Choroid plexus epithelial cell (primary cell): ENCODE data around the gene CIDEB.
"Not testable (repeated sequence)": the region's sequence is repeated elsewhere in the genome, so short reads cannot be mapped to it uniquely, and the experiment has no call there.

Experiments
- DNase-seq: peaks from one replicate; pipeline ENCODE4 v3.0.0-alpha.2; 2010; ENCODE audit warnings: low read depth
- H3K4me3 ChIP-seq: 2 replicates; pipeline ENCODE4 v1.5.1; 2011; ENCODE audit warnings: low read depth, mild to moderate bottlenecking, control low read depth, low read length, moderate library complexity
- TF ChIP-seq, protein P1 (sequence below): conservative IDR thresholded peaks from 2 replicates; pipeline ENCODE4 v1.5.1; 2011; ENCODE audit warnings: low read depth, mild to moderate bottlenecking, control low read depth, inconsistent platforms, low read length, moderate library complexity

Gene CIDEB

DNA sequence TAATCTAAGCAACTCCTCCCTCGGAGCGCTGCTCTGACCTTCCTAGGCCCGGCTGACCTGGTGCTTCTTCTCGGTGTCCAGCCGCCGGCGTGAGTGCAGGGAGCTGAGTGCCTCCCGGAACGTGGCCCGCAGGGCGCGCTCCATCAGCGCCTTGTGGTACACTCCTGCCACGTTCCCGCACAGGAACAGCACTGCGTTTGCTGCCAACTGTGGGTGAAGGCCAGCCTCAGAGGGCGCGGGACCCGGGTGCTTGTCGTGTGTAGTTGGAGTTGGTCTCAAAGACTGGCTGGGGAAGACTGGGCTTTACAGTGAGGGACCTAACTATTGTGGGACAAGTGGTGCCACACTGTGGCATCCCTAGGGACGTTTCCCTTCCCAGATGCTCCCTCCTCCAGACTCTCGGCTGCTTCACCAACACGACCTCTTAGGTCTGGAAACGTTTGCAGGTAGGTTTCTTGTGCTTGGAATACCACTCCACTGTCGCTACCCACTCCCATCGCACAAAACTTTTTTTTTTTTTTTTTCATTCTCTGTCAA lies 24.0 kb upstream of the CIDEB start:
- TF ChIP-seq, protein P1, sequence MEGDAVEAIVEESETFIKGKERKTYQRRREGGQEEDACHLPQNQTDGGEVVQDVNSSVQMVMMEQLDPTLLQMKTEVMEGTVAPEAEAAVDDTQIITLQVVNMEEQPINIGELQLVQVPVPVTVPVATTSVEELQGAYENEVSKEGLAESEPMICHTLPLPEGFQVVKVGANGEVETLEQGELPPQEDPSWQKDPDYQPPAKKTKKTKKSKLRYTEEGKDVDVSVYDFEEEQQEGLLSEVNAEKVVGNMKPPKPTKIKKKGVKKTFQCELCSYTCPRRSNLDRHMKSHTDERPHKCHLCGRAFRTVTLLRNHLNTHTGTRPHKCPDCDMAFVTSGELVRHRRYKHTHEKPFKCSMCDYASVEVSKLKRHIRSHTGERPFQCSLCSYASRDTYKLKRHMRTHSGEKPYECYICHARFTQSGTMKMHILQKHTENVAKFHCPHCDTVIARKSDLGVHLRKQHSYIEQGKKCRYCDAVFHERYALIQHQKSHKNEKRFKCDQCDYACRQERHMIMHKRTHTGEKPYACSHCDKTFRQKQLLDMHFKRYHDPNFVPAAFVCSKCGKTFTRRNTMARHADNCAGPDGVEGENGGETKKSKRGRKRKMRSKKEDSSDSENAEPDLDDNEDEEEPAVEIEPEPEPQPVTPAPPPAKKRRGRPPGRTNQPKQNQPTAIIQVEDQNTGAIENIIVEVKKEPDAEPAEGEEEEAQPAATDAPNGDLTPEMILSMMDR: no peak
- no peak overlapping the region for H3K4me3 ChIP-seq
- DNase-seq: no peak

DNA sequence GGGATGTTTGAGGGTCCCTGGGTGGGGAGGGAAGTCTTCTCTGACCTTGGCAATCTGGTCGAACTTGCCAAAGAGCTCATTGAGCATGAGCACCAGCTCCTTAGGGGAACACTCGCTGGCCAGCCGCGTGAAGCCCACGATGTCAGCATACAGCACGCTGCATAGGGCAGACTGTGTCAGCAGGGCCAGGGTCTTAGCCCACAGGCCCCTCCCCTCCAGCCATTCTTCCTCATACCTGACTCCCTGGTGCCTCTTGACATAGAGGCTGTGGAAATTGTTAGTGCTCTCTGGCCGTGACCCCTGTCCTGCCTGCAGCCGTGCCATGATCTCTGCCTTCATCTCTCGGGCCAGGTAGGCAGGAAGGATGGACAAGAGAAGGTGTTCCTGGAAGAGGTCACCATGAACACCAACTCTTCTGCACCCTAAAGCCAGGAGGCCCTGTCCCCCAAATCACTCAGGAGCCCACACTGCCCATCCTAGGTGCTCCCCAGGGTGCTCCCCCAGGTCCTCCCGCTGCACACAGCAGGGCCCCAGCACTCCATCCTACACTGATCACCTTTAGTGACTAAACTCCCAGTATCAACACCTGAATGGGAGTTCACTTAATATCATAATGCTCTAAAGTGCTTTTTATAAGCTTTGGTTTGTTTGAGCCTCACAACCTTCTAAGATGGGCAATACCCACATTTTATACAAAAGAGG lies 23.3 kb upstream of the CIDEB start:
- no peak for DNase-seq
- H3K4me3 ChIP-seq: no peak overlapping the region
- TF ChIP-seq, protein P1: no peak

DNA sequence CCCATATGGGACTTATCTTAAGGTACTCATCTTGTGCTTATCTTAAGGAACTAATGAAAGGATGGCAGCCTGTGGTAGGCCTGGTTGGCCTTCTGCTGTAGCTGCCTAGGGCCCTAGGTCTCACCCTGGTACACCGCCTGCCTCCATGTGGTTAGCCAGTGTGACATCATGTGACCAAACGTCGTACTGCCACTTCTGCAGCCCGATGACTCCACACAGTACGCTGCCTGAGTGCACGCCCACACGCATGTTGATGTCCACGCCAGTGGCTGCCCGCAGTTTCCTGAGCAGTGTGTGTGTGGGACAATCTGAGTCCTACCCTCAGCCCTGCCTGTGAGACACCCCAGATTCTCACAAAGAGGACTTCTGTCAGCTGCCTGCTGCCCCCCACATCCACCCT lies 22.0 kb upstream of the CIDEB start:
- no peak for DNase-seq
- TF ChIP-seq, protein P1: no peak

DNA sequence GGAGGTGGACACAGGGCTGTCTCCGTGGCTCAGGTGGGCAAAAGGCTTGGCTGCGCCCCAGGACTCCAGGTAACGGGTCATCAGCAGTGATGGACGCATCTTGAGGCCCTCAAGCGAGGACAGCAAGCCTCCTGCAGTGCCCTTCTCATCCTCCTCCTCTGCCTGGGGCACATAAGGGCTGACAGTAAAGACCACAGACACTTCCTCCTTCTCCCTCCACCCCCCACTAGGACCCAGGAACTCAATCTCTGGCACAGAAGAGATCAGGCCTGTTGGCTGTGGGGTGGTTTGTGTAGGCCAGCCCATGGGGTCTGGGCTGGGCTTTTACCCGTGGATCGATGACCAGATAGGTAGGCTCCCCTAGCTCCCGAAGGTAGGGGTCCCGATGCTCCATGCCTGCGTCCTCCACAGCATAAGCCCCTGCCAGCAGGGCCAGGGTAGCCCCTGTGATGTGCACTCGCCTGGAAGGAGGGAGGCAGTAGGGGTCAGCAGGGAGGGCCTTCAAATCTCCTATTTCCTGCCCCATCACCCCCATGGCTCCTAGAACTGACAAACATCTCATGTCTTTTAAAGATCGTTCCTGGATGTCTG lies 21.4 kb upstream of the CIDEB start:
- H3K4me3 ChIP-seq: no peak overlapping the region
- DNase-seq: no peak
- TF ChIP-seq, protein P1: no peak

More for the DNA sequence above, 22.0 kb upstream of the CIDEB start:
- H3K4me3 ChIP-seq: no peak overlapping the region

DNA sequence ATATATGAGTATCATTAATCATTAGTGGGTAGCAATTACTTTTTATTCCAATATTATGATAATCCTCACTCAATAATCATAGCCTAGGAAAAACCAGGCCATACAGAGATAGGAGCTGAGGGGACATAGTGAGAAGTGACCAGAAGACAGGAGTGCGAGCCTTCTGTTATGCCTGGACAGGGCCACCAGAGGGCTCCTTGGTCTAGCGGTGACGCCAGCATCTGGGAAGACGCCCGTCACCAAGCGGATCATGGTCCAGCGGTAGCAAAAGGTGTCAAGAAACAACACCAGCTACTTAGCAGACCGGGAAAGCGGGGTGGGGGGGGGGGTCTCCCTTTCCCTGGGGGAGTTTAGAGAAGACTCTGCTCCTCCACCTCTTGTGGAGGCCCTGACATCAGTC lies 20.1 kb upstream of the CIDEB start:
- TF ChIP-seq, protein P1: peak; percentile 45
- H3K4me3 ChIP-seq: not testable (repeated sequence)
- DNase-seq: peak; percentile 41

- TF ChIP-seq, protein P1: no peak
- no peak overlapping the region for H3K4me3 ChIP-seq
- DNase-seq: no peak
Measured at GRCh38 chr14:24327303-24327702, 19.5 kb upstream of the CIDEB start.
